Measurements from ENCODE around the gene CD101.
"Not testable (repeated sequence)": the region's sequence is repeated elsewhere in the genome, so short reads cannot be mapped to it uniquely, and the experiment has no call there.

The CD101 gene

GRCh38 chr1:117001254-117001927 is at the start of gene CD101:
Gene CD101 (plus strand): TSS chr1:117001760. CDS start chr1:117001818, 58 bp downstream.
- no peak for FAIRE-seq

GRCh38 chr1:116952738-116953275 is 48.8 kb upstream of the CD101 start:
- no peak for FAIRE-seq

- no peak for FAIRE-seq
Observed at GRCh38 chr1:116954440-116954839, 47.1 kb upstream of the CD101 start.

- no peak for FAIRE-seq
Observed at GRCh38 chr1:116956378-116956777, 45.2 kb upstream of the CD101 start.

- no peak for FAIRE-seq
Observed at GRCh38 chr1:116957646-116958045, 43.9 kb upstream of the CD101 start.

GRCh38 chr1:116958110-116958509 is 43.5 kb upstream of the CD101 start:
- no peak for FAIRE-seq

GRCh38 chr1:116958977-116959376 is 42.6 kb upstream of the CD101 start:
- no peak for FAIRE-seq

GRCh38 chr1:116961606-116962005 is 40.0 kb upstream of the CD101 start:
- no peak for FAIRE-seq

- no peak for FAIRE-seq
Observed at GRCh38 chr1:116962987-116963639, 38.4 kb upstream of the CD101 start.

GRCh38 chr1:116966791-116967190 is 34.8 kb upstream of the CD101 start:
- no peak for FAIRE-seq

- no peak for FAIRE-seq
Observed at GRCh38 chr1:116968724-116969123, 32.8 kb upstream of the CD101 start.

GRCh38 chr1:116971258-116971860 is 30.2 kb upstream of the CD101 start:
- FAIRE-seq: no peak

GRCh38 chr1:116971965-116972673 is 29.4 kb upstream of the CD101 start:
- FAIRE-seq: no peak

GRCh38 chr1:116972674-116973030 is 28.9 kb upstream of the CD101 start:
- no peak for FAIRE-seq

- FAIRE-seq: not testable (repeated sequence)
Observed at GRCh38 chr1:116980309-116980708, 21.3 kb upstream of the CD101 start.

GRCh38 chr1:116981521-116982037 is 20.0 kb upstream of the CD101 start:
- FAIRE-seq: no peak

GRCh38 chr1:116982319-116983004 is 19.1 kb upstream of the CD101 start:
- FAIRE-seq: no peak

GRCh38 chr1:116983112-116983511 is 18.4 kb upstream of the CD101 start:
- FAIRE-seq: no peak

- FAIRE-seq: no peak
Observed at GRCh38 chr1:116983678-116984077, 17.9 kb upstream of the CD101 start.

GRCh38 chr1:116984406-116985160 is 17.0 kb upstream of the CD101 start:
- FAIRE-seq: no peak

- FAIRE-seq: no peak
Observed at GRCh38 chr1:116986421-116987255, 14.9 kb upstream of the CD101 start.
